Measurements from ENCODE around the gene RBM41. TPM values are rescaled to one million over a fixed set of nuclear protein-coding genes. Genes with fewer than 3 reads are reported as not detected.

Gene RBM41
- total and polyA plus RNA-seq, 9 of the 15 experiments (the other 6 are each of a cell fraction or from before 2014, with no cell fraction given): 11.6 to 51.8 (median 27.9) TPM

- Histone ChIP-seq H3K4me3 (no peak overlapping the region), H3K27me3 (ENCODE audit: control insufficient read depth in 2 of 2, insufficient read depth in 2 of 2, low read length in 2 of 2) (no peaks in the 10 kb centered on the region), H3K4me2 (ENCODE audit: insufficient read depth, low read length) (no peak overlapping the region), H3K36me3 (ENCODE audit: control insufficient read depth, insufficient read depth, low read length) (no peaks in the 10 kb centered on the region), H3K9ac (ENCODE audit: insufficient read depth in 1 of 2, low read depth in 2 of 2, low read length in 2 of 2) (no peak overlapping the region), H3K9me1 (ENCODE audit: control insufficient read depth, insufficient read depth, low read length) (no peaks in the 10 kb centered on the region), H3K79me2 (ENCODE audit: control insufficient read depth, insufficient read depth, low read length) (no peaks in the 10 kb centered on the region), H3K9me3 (replicated peaks; ENCODE audit: control insufficient read depth, insufficient read depth, low read depth, low read length) (no peaks in the 10 kb centered on the region), H2AFZ (ENCODE audit: low read depth, low read length) (no peak overlapping the region), H3K4me1 (replicated peaks in 1 of 2; ENCODE audit: control insufficient read depth in 2 of 2, insufficient read depth in 2 of 2, low read length in 2 of 2) (no peaks in the 10 kb centered on the region), H4K20me1 (replicated peaks; ENCODE audit: control insufficient read depth, insufficient read depth, low read length) (no peaks in the 10 kb centered on the region), H3K27ac (ENCODE audit: extremely low read depth, low read depth, low read length) (no peak overlapping the region)
- POLR2A ChIA-PET: no interaction called here
- no TSS peak for BruUV-seq (replicated peaks)
- CTCF ChIA-PET (ENCODE audit: low intra/inter-chr PET ratio): no interaction called here
- no peak for DNase-seq (ENCODE audit: extremely low read depth in 1 of 4, low spot score in 3 of 4)
- no peak for ATAC-seq
- FAIRE-seq: no peak
- peak; percentile 8; the same call in 1 of the 2 replicates for TF ChIP-seq CEBPB (tag; IDR thresholded peaks at IDR 0.05)
- no peak for TF ChIP-seq BRD4 (IDR thresholded peaks at IDR 0.05)
- intact Hi-C loops (cut with micrococcal nuclease): no loop called here
- in situ Hi-C loops (cut with MboI): no loop called here
- 5% methylated on average over 6 of the region's 6 CpGs for WGBS (ENCODE audit: insufficient coverage, low coverage, missing lambda C conversion rate)
Measured at GRCh38 chrX:107050195-107050709, 68.4 kb downstream of the RBM41 start.

GRCh38 chrX:107047622-107048021 lies 71.0 kb downstream of the RBM41 start:
- no peaks in the 10 kb centered on the region for H4K20me1 ChIP-seq (replicated peaks; ENCODE audit: control insufficient read depth, insufficient read depth, low read length)
- POLR2A ChIA-PET: no interaction called here
- WGBS (ENCODE audit: insufficient coverage, low coverage, missing lambda C conversion rate): 0% methylated on average over 1 of the region's 1 CpG
- no peak for FAIRE-seq
- no peak overlapping the region for H2AFZ ChIP-seq (ENCODE audit: low read depth, low read length)
- in situ Hi-C loops (cut with MboI) (no loop called here), intact Hi-C loops (cut with micrococcal nuclease) (no loop called here)
- no peaks in the 10 kb centered on the region for H3K9me1 ChIP-seq (ENCODE audit: control insufficient read depth, insufficient read depth, low read length)
- H3K36me3 ChIP-seq (ENCODE audit: control insufficient read depth, insufficient read depth, low read length): no peaks in the 10 kb centered on the region
- H3K4me1 ChIP-seq (replicated peaks in 1 of 2; ENCODE audit: control insufficient read depth in 2 of 2, insufficient read depth in 2 of 2, low read length in 2 of 2): no peaks in the 10 kb centered on the region
- CTCF ChIA-PET (ENCODE audit: low intra/inter-chr PET ratio): no interaction called here
- H3K4me3 ChIP-seq: no peak overlapping the region
- ATAC-seq: no peak
- H3K79me2 ChIP-seq (ENCODE audit: control insufficient read depth, insufficient read depth, low read length): no peaks in the 10 kb centered on the region
- H3K9me3 ChIP-seq (replicated peaks; ENCODE audit: control insufficient read depth, insufficient read depth, low read depth, low read length): no peaks in the 10 kb centered on the region
- no peak for DNase-seq (ENCODE audit: extremely low read depth in 1 of 4, low spot score in 3 of 4)
- H3K27me3 ChIP-seq (ENCODE audit: control insufficient read depth in 2 of 2, insufficient read depth in 2 of 2, low read length in 2 of 2): no peaks in the 10 kb centered on the region
- H3K27ac ChIP-seq (ENCODE audit: extremely low read depth, low read depth, low read length): no peak overlapping the region
- no peak overlapping the region for H3K4me2 ChIP-seq (ENCODE audit: insufficient read depth, low read length)
- no peak overlapping the region for H3K9ac ChIP-seq (ENCODE audit: insufficient read depth in 1 of 2, low read depth in 2 of 2, low read length in 2 of 2)
- BruUV-seq (replicated peaks): no TSS peak
- no peak for TF ChIP-seq ZNF280A (IDR thresholded peaks at IDR 0.05; ENCODE audit: low read depth, partially characterized antibody)
- TF ChIP-seq PRPF4 (IDR thresholded peaks at IDR 0.05; ENCODE audit: insufficient read depth, low read depth, low read length, poor library complexity, severe bottlenecking): no peak
- no peak for TF ChIP-seq THRA (IDR thresholded peaks at IDR 0.05)
- TF ChIP-seq CBFA2T2 (conservative IDR thresholded peaks at IDR 0.05): no peak
- TF ChIP-seq YBX1 (IDR thresholded peaks at IDR 0.05): no peak
- no peak for TF ChIP-seq HNRNPUL1 (IDR thresholded peaks at IDR 0.05; ENCODE audit: low read length)
- TF ChIP-seq GTF2E2 (tag; IDR thresholded peaks at IDR 0.05): no peak
- TF ChIP-seq ZNF282 (CRISPR knock-in tag; IDR thresholded peaks at IDR 0.05): no peak
- no peak for TF ChIP-seq ZNF589 (CRISPR knock-in tag; IDR thresholded peaks at IDR 0.05; ENCODE audit: low read depth)
- TF ChIP-seq NCOR1 (IDR thresholded peaks at IDR 0.05): no peak
- no peak for TF ChIP-seq ZNF764 (CRISPR knock-in tag; IDR thresholded peaks at IDR 0.05; ENCODE audit: low read depth)
- no peak for TF ChIP-seq ETV6 (IDR thresholded peaks at IDR 0.05; ENCODE audit: borderline replicate concordance in 1 of 2, low read depth in 2 of 2, low read length in 1 of 2)
- no peak for TF ChIP-seq ETV6 (CRISPR knock-in tag; IDR thresholded peaks at IDR 0.05; ENCODE audit: borderline replicate concordance)
- no peak for TF ChIP-seq U2AF2 (optimal IDR thresholded peaks at IDR 0.05; ENCODE audit: low read depth, low read length)

Data from K562 (cell line).